Upper lobe of left lung (tissue), 6 donors: ENCODE results near the gene TAPBPL. TPM values are rescaled to one million over a fixed set of nuclear protein-coding genes. Genes with fewer than 3 reads are reported as not detected.
A peak's percentile ranks its signal among the peaks of the same experiment; 100 is the strongest.
"Not testable (repeated sequence)": the region's sequence is repeated elsewhere in the genome, so short reads cannot be mapped to it uniquely, and the experiment has no call there.

Experiments used
- ATAC-seq, 2 donors: fragments of 200-7000 bp; cut with Tn5 transposase; one replicate each; pipeline ENCODE4 v1.9.1; 2022; ENCODE audit warnings: mild to moderate bottlenecking in 2 of 2, moderate library complexity in 2 of 2; ENCODE audit not compliant: low FRiP score in 2 of 2
- DNase-seq, 2 donors: peaks; one replicate each; pipeline ENCODE4 v3.0.0-alpha.2; 2019 to 2020
- H3K27ac ChIP-seq, 4 donors: fragments of 200-600 bp; sonication (generic); one replicate each; pipeline ENCODE4 v1.5.1; 2016 to 2019
- H3K27me3 ChIP-seq, 4 donors: fragments of 200-600 bp; sonication (generic); one replicate each; pipeline ENCODE4 v1.5.1; 2017 to 2019
- H3K36me3 ChIP-seq, 4 donors: fragments of 200-600 bp; sonication (generic); one replicate each; pipeline ENCODE4 v1.5.1; 2016 to 2019
- H3K4me1 ChIP-seq, 4 donors: fragments of 200-600 bp; sonication (generic); one replicate each; pipeline ENCODE4 v1.5.1; 2018 to 2019
- H3K4me3 ChIP-seq, 4 donors: fragments of 200-600 bp; sonication (generic); one replicate each; pipeline ENCODE4 v1.5.1; 2017 to 2019; ENCODE audit warnings: mild to moderate bottlenecking in 2 of 4, moderate library complexity in 1 of 4
- H3K9me3 ChIP-seq, 4 donors: fragments of 200-600 bp; sonication (generic); one replicate each; pipeline ENCODE4 v1.5.1; 2018 to 2019
- EP300 ChIP-seq, 4 donors: sonication (generic); formaldehyde crosslinking; IDR thresholded peaks; one replicate each; pipeline ENCODE4 v1.5.1; 2017; ENCODE audit warnings: antibody characterized with exemption in 4 of 4, control low read depth in 2 of 4
- POLR2A ChIP-seq, 4 donors: fragments of 450-650 bp; IDR thresholded peaks; one replicate each; pipeline ENCODE4 v1.5.1; 2016 to 2017; ENCODE audit warnings: antibody characterized with exemption in 4 of 4, mild to moderate bottlenecking in 2 of 4
- POLR2AphosphoS5 ChIP-seq, 2 donors: sonication (generic); formaldehyde crosslinking; IDR thresholded peaks; one replicate each; pipeline ENCODE4 v1.5.1; 2017; ENCODE audit warnings: antibody characterized with exemption in 2 of 2
- WGBS, 2 donors: methylation state at CpG; one replicate each; pipeline ENCODE4 v1.1.5; 2017 to 2018; 5-methylcytosine and 5-hydroxymethylcytosine counted together
- total RNA-seq, 6 donors: library from RNA; depleted of rRNA in 4 of 6; stranded (reverse); fragments of >200 nt in 4 of 6; gene quantifications; one replicate each; pipeline versions ENCODE4 v1.1.0 to v1.2.1, GENCODE V29; 2016 to 2021
- TF ChIP-seq, protein P1 (sequence below), 6 experiments: fragments of 450-650 bp in 4 of 6; fragments of 200-600 bp in 2 of 6; sonication (generic) in 2 of 6; IDR thresholded peaks; one replicate each; pipeline ENCODE4 v1.5.1; 2016 to 2019; ENCODE audit warnings: antibody characterized with exemption in 6 of 6
- donor health status: DM: no; HTN: no; CAD: no; lungs with moderate emphysema.
- donor health status: DM: no; HTN: yes; CAD: no; lungs with severe emphysema.

TAPBPL gene
- total RNA-seq, 6 donors from 2014 or later: 32.6 to 71.5 (median 46.9) TPM

DNA sequence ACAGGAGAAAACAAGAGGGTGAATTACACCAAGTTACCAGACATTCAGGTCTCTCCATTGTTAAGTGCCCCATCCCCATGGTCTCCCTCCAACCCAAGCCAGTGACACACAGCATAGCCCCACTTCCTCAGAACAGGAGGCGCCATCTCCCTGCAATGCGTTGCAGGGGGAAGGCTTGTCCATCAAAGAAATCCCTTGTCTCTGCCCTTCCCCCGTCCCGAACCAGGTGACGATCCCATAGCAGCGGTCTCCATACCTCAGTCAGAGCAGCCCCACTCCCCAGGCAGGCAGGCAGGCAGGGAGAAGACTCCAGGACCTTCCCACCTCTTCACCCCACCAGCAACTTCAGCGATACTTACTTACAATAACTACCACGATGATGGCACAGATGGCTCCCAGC lies 12.7 kb downstream of the TAPBPL start:
- ATAC-seq (no peak), DNase-seq (no peak)
- peaks cover 6 to 66% (median 45%) of the 10 kb centered on the region in 4 donors for H3K36me3 ChIP-seq
- 90 to 97% methylated on average over 8 of the region's 8 CpGs for WGBS, 2 donors
- H3K4me1 ChIP-seq: peaks cover 24 to 68% (median 40%) of the 10 kb centered on the region in 4 donors
- peak overlapping the region in 2 of 4 donors; percentile 6 to 72 for H3K27ac ChIP-seq
- no peaks in the 10 kb centered on the region for H3K9me3 ChIP-seq
- no peak overlapping the region for H3K4me3 ChIP-seq
- TF ChIP-seq POLR2A (IDR thresholded peaks at IDR 0.05) (no peak), EP300 (IDR thresholded peaks at IDR 0.05) (no peak), POLR2AphosphoS5 (IDR thresholded peaks at IDR 0.05) (no peak)
- TF ChIP-seq, protein P1, sequence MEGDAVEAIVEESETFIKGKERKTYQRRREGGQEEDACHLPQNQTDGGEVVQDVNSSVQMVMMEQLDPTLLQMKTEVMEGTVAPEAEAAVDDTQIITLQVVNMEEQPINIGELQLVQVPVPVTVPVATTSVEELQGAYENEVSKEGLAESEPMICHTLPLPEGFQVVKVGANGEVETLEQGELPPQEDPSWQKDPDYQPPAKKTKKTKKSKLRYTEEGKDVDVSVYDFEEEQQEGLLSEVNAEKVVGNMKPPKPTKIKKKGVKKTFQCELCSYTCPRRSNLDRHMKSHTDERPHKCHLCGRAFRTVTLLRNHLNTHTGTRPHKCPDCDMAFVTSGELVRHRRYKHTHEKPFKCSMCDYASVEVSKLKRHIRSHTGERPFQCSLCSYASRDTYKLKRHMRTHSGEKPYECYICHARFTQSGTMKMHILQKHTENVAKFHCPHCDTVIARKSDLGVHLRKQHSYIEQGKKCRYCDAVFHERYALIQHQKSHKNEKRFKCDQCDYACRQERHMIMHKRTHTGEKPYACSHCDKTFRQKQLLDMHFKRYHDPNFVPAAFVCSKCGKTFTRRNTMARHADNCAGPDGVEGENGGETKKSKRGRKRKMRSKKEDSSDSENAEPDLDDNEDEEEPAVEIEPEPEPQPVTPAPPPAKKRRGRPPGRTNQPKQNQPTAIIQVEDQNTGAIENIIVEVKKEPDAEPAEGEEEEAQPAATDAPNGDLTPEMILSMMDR (IDR thresholded peaks at IDR 0.05): no peak
- no peaks in the 10 kb centered on the region for H3K27me3 ChIP-seq

DNA sequence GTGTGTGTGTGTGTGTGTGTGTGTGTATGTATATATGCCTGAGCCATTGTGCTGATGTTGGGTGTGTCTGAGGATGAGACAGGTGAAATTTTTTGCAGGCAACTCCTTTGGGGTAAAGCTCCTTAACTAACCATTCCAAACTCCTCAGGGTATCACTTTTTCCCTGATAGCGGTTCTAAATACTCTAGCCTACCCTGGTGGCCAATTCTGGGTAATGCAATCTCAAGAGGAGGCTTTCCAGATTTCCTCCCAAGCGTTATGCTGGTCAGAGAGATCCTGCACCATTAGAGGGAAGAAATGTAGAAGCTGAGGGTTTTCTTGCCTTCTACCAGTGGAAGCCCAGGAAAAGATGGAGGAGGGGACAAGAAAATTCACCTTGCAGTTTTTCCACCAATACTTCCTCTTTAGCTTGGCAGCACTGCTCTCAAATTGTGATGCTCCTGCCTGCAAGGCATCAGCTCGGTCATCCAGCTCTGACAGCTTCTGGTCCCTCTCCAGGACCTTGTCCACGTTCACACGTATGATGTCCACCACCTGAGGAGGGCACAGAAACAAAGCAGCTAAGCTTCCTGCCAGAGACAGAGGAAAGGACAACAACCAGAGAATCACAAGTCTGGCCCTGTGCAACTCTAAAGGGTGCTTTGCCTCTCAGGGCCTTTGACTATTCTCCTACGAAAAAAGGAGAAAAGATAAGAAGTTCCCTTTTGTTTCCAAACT lies 13.8 kb downstream of the TAPBPL start:
- TF ChIP-seq EP300 (IDR thresholded peaks at IDR 0.05): no peak
- TF ChIP-seq POLR2AphosphoS5 (IDR thresholded peaks at IDR 0.05): no peak
- no peak for TF ChIP-seq POLR2A (IDR thresholded peaks at IDR 0.05)
- TF ChIP-seq, protein P1 (IDR thresholded peaks at IDR 0.05): peak; percentile 78 to 92 (median 86)
- no peak for DNase-seq
- Histone ChIP-seq H3K27me3 (no peaks in the 10 kb centered on the region), H3K9me3 (no peaks in the 10 kb centered on the region), H3K36me3 (peaks cover 0 to 55% (median 37%) of the 10 kb centered on the region in 4 donors), H3K4me3 (no peak overlapping the region), H3K4me1 (peaks cover 29 to 68% (median 41%) of the 10 kb centered on the region in 4 donors), H3K27ac (no peak overlapping the region)
- ATAC-seq: peak; percentile 53 to 74
- WGBS, 2 donors: 46 to 49% methylated on average over 6 of the region's 6 CpGs

DNA sequence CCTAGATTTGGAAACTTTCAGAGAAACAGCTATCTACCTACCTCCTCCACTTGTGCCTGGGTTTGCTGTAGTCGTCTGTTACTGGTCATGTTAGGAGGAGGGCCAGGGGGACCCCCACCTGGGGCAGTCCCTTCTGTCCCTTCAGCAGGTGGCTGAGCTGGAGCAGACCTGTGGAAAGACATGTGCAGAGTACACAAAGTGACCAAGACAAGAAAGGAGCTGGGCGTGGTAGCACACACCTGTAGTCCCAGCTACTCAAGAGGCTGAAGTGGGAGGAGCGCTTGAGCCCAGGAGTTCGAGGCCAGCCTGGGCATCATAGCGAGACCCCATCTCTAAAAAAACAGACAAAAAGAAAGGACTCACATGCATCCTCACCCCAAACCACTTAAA lies 14.3 kb downstream of the TAPBPL start:
- H3K4me1 ChIP-seq: peaks cover 29 to 65% (median 38%) of the 10 kb centered on the region in 4 donors
- DNase-seq (no peak), ATAC-seq (no peak)
- 81 to 90% methylated on average over 5 of the region's 5 CpGs for WGBS, 2 donors
- H3K9me3 ChIP-seq: no peaks in the 10 kb centered on the region
- H3K36me3 ChIP-seq: peaks cover 0 to 51% (median 33%) of the 10 kb centered on the region in 4 donors
- H3K27ac ChIP-seq: no peak overlapping the region
- no peak overlapping the region for H3K4me3 ChIP-seq
- H3K27me3 ChIP-seq: no peaks in the 10 kb centered on the region
- TF ChIP-seq, protein P1 (IDR thresholded peaks at IDR 0.05): no peak
- no peak for TF ChIP-seq POLR2A (IDR thresholded peaks at IDR 0.05)
- TF ChIP-seq POLR2AphosphoS5 (IDR thresholded peaks at IDR 0.05): no peak
- TF ChIP-seq EP300 (IDR thresholded peaks at IDR 0.05): no peak

DNA sequence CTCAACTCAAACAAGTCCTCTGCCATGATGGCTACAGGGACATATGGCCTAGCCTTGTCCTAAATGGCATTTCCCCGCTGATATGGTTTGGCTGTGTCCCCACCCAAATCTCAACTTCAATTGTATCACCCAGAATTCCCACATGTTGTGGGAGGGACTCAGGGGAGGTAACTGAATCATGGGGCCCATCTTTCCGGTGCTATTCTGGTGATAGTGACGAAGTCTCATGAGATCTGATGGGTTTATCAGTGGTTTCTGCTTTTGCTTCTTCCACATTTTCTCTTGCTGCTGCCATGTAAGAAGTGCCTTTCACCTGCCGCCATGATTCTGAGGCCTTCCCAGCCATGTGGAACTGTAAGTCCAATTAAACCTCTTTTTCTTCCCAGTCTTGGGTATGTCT lies 14.9 kb downstream of the TAPBPL start:
- not testable (repeated sequence) for ATAC-seq, H3K9me3 ChIP-seq, H3K27me3 ChIP-seq, DNase-seq, H3K4me3 ChIP-seq, H3K27ac ChIP-seq
- H3K36me3 ChIP-seq: peaks cover 0 to 45% (median 30%) of the 10 kb centered on the region in 4 donors
- H3K4me1 ChIP-seq: peaks cover 25 to 64% (median 36%) of the 10 kb centered on the region in 4 donors
- 73 to 92% methylated on average over 4 of the region's 4 CpGs for WGBS, 2 donors

DNA sequence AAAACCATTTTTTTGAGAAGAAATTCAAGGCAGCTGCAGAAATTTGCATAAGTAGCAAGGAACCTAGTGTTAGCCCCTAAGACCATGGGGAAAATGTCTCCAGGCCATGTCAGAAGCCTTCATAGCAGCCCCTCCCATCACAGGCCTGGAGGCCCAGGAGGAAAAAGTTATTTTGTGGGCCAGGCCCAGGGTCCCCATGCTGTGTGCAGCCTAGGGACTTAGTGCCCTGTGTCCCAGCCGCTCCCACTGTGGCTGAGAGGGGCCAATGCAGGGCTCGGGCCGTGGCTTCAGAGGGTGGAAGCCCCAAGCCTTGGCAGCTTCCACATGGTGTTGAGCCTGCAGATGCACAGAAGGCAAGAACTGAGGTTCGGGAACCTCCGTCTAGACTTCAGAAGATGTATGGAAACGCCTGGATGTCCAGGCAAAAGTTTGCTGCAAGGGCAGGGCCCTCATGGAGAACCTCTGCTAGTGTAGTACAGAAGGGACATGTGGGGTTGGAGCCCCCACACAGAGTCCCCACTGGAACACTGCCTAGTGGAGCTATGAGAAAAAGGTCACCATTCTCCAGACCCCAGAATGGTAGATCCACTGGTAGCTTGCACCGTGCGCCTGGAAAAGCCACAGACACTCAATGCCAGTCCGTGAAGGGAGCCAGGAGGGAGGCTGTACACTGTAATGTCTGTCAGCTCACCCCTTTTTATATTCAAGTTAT lies 15.9 kb downstream of the TAPBPL start:
- H3K4me3 ChIP-seq, H3K9me3 ChIP-seq, H3K27me3 ChIP-seq, DNase-seq, H3K27ac ChIP-seq, ATAC-seq: not testable (repeated sequence)
- Histone ChIP-seq H3K4me1 (peaks cover 18 to 55% (median 31%) of the 10 kb centered on the region in 4 donors), H3K36me3 (peaks cover 0 to 35% (median 22%) of the 10 kb centered on the region in 4 donors)
- WGBS, 2 donors: 98% methylated on average over 6 to 9 of the region's 9 CpGs
